T-helper 2 cell treated with Interferon-gamma antibody and Interleukin-4, amounts not matched to agents 100 ng/mL and 5 ng/mL, for 36 hours (primary cell): ENCODE results near the gene CMBL. TPM values are rescaled to one million over a fixed set of nuclear protein-coding genes. Genes with fewer than 3 reads are reported as not detected.

Experiments used
- intact Hi-C: fragments of 100-400 bp; cut with micrococcal nuclease; formaldehyde crosslinking; loops from one replicate; pipeline ENCODE4 v1.15.1; 2023
- total RNA-seq: library from RNA; stranded (reverse); gene quantifications from 2 replicates; pipeline ENCODE4 v1.2.3, GENCODE V29; 2022

CMBL gene
- total RNA-seq, 1 donor from 2014 or later, result 0.98 TPM

DNA sequence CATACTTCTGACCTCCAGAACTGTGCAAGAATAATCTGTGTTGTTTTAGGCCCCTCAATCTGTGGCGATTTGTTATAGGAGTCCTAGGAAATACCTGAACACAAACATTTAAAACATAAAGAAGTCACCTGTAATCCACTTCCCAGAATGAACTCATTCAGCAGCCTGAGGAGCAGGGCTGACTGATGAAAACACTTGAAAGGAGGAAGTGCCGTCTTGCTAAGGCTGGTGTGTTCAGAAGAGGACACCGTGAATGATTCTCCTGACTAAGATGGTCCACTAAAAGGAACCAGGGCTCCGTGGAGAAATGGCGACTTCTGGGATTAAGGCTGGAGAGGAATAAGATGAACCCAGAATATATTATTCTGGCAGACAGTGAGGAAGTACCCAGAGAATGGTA, 27.1 kb upstream of the CMBL start:
- intact Hi-C loops, result no loop called here

DNA sequence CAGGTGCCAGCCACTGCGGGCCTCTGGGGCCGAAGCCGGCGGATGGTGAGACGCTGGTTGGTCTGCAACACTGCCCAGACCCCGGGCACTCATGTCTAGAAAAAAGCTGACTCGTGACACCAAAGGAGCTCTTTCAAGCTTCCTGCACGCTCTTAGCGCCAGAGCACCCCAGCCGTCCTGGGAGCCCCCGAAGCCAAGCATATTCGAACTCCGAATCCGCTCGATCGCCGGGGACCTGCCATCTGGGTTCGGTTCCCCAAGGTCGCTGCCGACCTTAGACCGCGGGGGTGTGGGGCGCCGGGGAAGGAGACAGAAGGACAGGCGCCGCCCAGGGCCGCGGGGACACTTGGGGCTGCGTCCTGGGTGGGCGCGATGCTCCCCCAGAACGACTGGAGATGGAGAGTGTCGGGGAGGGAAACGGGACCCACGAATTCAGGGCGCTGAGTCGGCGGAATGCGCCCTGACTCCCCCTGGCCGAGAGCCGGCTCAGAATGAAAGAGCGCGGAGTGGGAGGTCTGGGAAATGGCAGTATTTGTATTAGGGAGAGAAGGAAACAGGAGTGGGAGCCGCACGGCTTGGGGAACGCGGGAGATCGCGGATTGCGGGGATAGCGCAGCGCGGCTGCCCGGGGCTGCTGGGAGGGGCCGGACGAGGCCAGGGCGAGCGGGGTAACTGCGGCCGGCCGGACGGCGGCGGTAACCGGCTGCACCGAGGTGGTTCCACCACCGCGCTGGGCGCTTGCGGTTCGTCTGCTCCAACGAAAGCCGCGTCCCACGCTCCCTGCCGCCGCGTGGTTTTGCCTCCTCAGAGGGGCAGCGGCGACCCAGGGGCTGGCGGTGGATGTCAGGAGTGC, 25.7 kb upstream of the CMBL start:
- intact Hi-C loops, result no loop called here

DNA sequence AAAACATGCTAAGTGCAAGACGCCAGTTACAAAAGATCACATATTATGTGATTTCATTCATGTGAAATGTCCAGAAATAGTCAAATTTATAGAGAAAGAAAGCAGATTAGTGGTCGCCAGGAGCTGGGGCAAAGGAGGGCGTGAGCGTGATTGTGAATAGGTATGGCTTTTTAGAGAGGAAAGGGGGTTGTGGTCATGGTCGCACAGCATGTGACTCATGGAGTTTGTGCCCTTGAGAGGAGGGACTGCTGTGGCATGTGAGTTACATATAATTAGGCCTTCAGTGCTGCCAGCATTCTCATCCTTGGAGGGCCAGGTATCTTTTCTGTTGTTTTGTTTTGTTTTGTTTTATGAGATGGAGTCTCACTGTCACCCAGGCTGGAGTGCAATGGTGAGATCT, 24.6 kb upstream of the CMBL start:
- intact Hi-C loops, result no loop called here

DNA sequence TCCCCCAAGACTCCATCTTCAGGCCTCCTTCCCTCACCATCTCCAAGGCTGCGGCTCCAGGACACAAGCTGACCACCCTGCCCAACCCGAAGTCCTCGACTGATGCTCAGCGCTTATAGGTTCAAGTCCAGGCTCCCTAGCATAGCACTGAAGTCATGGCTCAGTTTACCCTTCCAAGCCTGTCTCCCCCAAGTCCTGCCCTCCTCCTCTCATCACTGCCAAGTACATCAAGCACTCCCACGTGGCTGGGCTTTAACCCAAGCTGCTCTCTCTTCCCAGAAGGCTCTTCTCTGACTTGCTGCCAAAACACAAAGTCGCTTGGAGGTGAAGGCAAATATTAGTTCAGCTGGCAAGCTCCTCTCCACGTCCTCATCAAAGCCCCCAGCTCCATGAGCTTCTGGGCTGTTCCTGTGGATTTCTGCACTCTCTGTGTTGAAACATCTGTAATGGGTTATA, 23.7 kb upstream of the CMBL start:
- intact Hi-C loops, result no loop called here

DNA sequence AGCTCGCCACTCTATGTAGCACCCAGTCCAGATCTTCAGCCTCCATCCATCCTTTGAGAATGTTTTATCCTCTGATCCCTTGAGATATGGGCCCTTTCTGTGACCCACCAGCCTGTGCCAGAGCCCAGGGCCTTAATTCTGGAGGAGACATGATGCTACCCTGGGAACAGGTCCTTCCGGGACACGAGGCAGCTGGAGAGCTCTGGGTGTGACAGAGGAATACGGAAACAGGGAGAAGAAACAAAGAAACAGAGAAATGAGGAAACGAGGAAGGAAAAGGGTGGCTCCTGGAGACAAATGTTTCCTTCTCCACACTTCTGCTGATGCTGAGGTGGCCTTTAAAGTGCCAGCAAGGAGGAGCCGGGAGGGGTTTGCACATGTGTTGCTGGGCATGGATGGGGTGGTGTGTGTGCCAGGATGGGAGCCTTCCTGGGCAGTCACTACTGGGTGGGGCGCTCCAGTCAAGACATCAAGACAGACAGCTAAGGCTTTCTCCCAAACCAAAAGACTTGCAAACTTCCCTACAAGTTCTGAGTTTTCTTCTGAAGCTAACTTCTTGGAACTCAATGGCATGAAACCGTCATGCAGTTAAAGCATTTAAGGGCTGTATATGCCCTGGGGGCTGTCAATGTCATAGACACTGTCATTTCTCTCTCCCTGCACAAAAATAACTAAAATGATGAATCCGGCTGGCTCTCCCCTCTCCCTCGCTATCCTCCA, 23.0 kb upstream of the CMBL start:
- intact Hi-C loops, result no loop called here

DNA sequence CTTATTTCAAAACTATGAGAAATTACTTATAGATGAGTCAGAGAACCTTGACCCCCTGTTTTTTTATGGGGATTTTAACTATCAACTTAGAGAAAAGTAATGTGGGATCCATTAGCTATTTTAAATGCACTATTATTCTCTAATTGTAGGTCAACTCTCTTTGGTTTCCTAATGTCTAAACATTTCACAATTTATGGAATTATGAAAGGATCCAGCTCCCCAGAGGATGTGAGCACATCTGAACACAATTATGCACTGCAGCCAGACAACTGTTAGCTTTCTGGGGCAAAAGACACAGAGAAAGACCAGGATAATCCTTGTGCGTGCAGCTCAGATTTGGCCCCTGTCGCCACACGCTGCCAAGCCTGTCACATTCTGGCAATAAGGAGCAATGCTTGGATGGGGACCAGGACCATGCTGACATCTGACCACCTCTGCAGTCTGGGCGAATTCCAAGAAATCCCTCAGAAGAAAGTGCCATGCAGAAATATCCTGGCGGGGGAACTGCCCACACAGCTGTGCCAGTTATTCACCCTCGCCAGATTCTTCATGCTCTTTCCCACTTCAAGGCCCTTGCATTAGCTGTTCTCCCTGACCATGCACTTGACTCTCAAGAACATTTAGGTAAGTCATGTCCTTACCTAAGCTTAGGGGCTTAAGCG, 22.2 kb upstream of the CMBL start:
- intact Hi-C loops, result no loop called here

DNA sequence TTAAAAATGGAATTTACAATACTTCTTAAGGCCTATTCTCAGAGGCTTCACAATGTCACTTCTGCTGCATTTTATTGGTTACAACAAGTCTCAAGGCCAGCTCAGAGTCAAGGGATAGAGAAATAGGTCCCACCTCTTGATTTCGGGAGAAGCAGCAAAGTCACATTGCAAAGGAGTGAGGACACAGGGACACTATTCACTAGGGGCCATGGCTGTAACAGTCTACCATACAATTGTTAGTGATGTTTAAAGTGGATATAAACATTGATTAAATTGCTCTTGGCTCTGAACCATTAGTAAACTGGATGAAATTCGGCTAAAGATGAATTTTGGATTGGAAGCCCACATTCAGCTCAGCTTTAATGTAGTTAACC, 21.7 kb upstream of the CMBL start:
- intact Hi-C loops, result no loop called here

DNA sequence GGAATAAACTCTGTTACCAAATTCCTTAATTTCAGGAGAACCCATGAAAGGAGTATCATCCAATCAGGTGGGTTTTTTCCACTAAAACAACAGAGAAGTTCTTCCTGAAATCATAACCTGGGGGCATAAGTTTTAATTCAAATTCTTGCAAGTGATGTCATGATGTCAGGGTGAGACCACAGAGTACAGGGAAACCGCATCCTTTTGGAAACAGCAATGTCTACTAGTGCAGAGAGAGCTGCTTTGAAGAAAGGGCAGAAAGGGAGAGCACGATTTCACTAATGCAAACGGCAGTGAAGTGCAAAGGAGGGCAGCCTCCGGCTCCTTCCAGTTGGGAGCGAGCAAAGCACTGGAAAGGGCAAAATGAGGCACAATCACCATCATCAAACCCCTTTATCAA, 20.6 kb upstream of the CMBL start:
- intact Hi-C loops, result no loop called here

DNA sequence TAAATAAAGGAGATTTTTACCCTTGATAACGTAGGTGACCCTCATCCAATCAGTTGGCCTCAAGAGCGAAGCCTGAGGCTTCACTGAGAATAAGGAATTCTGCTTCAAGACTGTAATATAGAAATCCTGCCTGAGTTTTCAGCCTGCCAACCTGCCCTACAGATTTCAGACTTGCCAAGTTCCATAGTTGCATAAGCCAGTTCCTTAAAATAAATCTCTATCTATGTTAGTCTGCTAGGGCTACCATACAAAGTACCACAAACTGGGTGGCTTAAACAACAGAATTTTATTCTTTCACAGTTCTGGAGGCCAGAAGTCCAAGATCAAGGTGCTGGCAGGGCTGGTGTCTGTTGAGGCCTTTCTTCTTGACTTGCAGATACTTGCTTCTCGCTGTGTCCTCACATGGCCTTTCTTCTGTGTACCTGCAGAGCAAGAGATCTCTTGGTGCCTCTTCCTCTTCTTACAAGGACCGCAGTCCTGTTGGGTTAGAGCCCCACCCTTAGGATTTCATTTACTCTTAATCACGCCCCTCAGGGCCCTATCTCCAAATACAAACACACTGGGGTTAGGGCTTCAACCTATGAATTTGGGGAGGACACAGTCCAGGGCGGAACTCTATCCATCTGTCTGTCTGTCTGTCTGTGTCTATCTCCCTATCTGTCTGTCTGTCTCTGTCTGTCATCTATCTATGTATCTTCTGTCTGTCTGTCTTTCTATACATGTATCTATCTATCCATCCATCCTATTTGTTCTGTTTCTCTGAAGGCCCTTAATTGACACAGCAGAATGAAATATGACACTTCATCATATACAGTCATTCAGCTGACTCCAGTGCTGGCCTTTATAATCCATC, 17.0 kb upstream of the CMBL start:
- intact Hi-C loops, result no loop called here

DNA sequence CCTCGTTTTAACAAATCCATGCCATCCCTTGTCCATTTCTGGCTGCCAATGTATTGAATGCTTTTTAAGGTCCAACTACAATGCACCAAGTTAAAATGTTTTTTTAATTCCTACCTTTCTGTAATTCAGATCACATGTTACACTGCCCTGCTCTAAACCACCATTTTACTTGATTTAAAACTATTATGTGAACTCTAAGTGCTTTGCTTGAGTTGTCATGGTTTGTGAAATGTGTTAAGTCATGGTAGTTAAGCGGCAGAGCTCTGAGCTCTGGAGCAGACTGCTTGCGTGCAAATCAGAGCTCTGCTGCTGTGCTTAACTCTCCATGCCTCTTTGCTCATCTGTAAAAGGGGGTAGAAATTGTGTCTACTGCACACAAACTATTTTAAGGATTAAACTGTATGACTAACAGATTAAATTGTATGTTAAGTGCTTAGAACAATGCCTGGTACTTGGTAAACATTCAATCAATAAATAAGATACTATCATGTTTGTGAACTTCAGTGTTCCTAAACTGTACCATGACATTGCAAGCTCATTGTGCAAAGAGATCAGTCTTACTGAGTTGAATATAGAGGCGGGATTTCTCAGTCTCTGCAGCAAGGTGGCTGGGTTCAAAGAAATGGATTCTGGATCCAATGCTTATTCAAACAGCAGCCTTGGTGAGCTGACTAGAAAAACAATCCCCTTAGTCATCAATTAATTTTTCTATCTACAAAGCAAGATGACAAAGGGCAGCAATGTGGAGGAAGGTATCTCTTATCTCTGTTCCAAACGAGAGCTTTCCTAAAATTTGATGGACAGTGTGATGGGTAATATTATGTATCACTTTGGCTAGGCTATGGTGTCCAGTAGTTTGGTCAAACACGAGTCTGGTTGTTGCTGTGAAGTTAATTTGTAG, 16.1 kb upstream of the CMBL start:
- intact Hi-C loops, result no loop called here

DNA sequence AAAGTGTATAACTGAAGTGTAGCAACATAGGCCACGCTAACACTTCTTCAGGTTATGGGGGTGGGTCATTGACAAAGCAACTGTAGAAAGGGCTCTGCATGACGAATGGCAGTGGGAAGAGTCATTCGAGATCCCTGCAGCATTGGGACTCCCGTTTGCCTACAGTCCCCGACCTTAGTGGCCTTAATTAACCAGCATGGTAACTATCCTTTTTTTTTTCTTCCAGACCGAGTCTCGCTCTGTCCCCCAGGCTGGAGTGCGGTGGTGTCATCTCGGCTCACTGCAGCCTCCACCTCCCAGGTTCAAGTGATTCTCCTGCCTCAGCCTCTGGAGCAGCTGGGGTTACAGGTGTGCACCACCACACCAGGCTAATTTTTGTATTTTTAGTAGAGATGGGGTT, 14.2 kb upstream of the CMBL start:
- intact Hi-C loops, result no loop called here

DNA sequence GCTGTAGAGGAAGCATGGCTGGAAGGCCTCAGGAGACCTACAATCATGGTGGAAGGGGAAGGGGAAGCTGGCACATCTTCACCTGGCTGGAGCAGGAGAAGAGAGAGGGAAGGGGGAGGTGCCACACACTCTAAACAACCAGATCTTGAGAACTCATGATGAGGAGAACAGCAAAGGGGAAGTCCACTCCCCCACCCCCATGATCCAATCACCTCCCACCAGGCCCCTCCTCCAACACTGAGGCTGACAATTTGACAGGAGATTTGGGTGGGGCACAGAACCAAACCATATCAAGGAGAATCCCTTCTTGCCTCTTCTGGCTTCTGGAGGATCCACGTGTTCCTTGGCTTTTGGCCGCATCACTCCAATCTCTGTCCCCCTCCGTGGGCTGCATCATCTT, 13.1 kb upstream of the CMBL start:
- intact Hi-C loops, result no loop called here

DNA sequence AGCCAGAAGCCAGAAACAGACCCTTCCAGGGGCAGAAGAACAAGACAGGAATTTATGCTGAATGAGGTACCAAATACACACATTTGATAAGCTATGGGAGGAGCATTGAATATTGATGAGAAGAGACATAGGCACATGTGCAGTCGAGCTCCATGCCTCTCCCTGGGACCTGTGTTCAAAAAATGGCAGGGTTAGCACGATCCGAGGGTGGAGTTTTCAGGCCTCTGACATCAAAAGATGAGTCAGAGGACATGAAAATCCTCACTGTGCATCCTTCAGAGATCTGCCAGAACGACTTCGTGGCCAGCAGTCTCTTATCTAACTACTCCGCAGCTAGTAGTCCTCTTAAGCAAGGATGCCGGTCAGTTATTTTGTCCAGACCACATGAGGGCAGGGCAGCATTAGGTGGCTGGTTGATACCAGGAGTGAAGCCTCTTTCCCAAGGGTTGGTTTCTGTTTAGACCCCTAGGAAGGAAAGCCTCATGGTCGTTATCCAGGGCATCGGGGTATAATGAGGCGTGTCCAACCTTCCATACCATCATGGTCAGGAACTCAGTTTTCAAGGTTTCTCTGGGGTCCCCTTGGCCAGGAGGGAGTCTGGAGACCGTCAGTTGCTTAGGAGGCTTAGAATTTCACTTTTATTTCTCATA, 11.6 kb upstream of the CMBL start:
- intact Hi-C loops, result no loop called here

DNA sequence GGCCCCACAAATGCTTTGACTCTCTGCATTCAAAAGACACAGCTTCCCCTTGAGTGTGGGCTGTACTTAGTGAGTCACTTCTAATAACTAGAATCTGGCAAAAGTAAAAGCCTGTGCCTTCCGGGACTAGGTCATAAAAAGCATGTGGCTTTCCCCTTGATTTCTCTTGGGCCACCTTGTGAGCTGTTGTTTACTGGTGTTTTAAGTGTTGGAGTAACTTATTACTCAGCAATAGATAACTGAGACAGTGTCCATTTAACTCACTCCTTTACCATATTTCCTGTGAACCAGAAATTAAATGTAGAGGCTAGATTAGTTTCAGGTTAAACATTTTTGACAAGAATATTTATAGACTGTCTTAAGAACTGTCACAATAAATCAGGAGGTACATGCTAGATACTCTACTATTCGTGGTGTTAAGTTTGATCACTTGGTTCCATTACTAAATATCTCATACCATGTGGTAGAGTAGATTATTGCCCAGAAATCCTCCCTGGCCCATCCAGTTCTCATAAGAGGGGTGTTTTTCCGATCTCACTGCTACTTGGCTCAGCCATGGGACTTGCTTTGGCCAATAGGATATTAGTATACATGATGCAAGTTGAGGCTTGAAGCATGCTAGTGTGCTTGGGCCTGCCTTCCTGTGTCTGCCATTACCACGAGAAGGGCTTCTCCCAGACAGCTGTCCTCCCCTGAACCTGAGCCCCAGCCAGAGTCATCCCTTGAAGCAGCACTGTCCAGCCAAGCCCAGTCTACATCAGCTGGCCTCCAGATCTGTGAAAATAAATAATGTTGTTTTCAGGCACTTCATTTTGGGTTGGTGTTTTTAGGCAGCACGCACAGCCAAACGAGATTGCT, 10.4 kb upstream of the CMBL start:
- intact Hi-C loops, result no loop called here

DNA sequence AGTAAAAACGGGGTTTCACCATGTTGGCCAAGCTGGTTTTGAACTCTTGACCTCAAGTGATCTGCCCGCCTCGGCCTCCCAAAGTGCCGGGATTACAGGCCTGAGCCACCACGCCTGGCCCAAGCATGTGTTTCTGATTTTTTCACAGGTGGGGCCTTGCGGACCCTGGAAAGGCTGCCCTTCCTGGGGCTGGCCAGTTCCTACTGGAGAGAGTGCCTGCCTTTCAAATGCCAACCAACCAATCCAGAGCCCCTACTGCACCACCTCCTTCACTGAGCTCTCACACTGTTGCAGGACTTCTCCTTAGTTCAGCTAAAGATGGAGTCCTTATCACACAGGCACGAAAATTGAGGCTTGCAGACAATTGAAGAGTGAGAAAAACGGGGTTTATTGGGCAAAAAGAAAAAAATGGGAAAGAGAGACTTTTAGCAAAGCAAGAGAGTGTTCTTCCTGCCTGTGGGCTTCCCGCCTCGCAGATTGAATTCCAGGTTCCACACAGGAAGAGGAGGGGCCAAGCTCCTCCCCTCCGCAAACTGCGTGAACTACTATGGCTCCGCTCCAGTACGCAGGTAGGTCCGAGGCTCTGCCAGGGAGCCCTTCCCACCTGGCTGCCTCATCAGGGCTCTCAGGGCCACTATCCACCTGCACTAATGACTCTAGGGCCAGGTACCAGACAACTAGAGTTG, 8.3 kb upstream of the CMBL start:
- intact Hi-C loops, result no loop called here

DNA sequence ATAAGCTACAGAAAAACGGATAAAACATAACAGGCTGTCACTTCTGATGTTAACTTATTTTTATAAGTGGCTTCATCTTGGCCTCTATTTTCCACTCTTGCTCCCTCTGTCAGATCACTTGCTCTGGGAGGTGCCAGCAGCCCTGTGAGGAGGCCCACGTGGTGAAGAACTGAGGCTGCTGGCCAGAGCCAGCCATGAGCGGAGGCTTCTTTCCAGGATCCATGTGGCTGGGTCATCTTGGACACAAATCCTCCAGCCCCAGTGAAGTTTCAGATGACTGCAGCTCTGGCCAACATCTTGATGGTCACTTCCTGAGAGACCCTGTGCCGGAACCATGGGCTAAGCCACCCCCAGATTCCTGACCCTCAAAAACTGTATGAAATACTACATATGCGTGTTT, 7.5 kb upstream of the CMBL start:
- intact Hi-C loops, result no loop called here

DNA sequence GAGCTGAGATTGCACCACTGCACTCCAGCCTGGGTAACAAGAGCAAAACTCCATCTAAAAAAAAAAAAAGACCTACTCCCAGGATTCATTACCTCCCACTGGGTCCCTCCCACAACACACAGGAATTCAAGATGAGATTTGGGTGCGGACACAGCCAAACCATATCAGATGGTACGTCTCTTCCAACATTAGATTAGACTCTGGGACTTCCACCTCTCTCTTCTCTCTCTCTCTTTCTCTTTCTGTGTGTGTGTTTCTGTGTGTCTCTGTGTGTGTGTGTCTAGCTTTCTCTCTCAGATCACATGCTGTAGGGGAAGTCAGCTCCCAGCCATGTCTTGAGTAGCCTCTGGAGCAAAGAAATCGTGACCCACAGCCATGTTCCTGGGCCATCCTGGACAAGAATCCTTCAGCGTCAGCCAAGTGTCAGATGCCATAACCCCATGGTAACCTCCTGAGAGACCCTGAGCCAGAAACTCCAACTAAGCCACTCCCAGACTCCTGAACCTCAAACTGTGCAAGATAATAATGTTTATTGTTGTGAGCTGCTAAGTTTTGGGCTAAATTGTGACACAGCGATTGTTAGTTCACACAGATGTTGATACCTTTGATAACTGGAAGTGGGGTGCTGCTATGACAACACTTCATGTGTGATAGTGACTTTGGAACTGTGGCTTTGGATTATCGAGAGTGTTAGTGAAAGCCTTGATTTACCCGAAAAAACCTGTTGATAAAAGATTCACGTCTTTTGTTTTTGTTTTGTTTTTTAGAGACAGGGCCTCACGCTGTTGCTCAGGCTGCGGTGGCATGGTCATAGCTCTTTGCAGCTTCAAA, 4.1 kb upstream of the CMBL start:
- intact Hi-C loops, result no loop called here
